ENCODE measurements around the gene PNPLA2. TPM values are rescaled to one million over a fixed set of nuclear protein-coding genes. Genes with fewer than 3 reads are reported as not detected.
A peak's percentile ranks its signal among the peaks of the same experiment; 100 is the strongest.

PNPLA2 gene
- total RNA-seq, 6 experiments from 2014 or later, result 33.2 to 97.1 (median 69.6) TPM

GRCh38 chr11:789943-790342, 28.8 kb upstream of the PNPLA2 start, which contains the start of gene CEND1:
Gene CEND1 (minus strand): TSS chr11:790090. CDS start chr11:788576, 1,514 bp downstream.
- TF ChIP-seq CTCF (IDR thresholded peaks at IDR 0.05) (no peak), POLR2A (IDR thresholded peaks at IDR 0.05) (no peak)
- intact Hi-C loops (cut with DNase I), result no loop called here
- DNase-seq (no peak), ATAC-seq (peak; percentile 7 to 38 (median 26))
- peaks cover 0 to 5% (median 0%) of the 10 kb centered on the region in 4 donors for H3K36me3 ChIP-seq
- H3K4me3 ChIP-seq, result no peak within 1 kb of the TSS
- peaks cover 0 to 11% (median 0%) of the 10 kb centered on the region in 4 donors for H3K4me1 ChIP-seq
- H3K9me3 ChIP-seq, result no peaks in the 10 kb centered on the region
- H3K27me3 ChIP-seq, result no peaks in the 10 kb centered on the region
- no peak within 1 kb of the TSS for H3K27ac ChIP-seq
- WGBS (ENCODE audit: insufficient coverage, low coverage, low lambda C conversion rate, missing lambda C conversion rate), result 10% methylated on average over 2 of the region's 44 CpGs

GRCh38 chr11:790721-791564, 27.8 kb upstream of the PNPLA2 start:
- ATAC-seq (peak; percentile 4 to 29 (median 17)), DNase-seq (no peak)

GRCh38 chr11:791658-792534, 26.8 kb upstream of the PNPLA2 start:
- DNase-seq (peak in 1 of 3 donors; percentile 54), ATAC-seq (no peak)
- Histone ChIP-seq H3K27me3 (no peaks in the 10 kb centered on the region), H3K9me3 (no peaks in the 10 kb centered on the region), H3K4me3 (no peak overlapping the region), H3K36me3 (peaks cover 0 to 5% (median 0%) of the 10 kb centered on the region in 4 donors), H3K4me1 (peaks cover 0 to 18% (median 6%) of the 10 kb centered on the region in 4 donors), H3K27ac (no peak overlapping the region)
- intact Hi-C loops (cut with DNase I), result no loop called here
- TF ChIP-seq POLR2A (IDR thresholded peaks at IDR 0.05) (no peak), CTCF (IDR thresholded peaks at IDR 0.05) (no peak)
- 84% methylated on average over 7 of the region's 49 CpGs for WGBS (ENCODE audit: insufficient coverage, low coverage, low lambda C conversion rate, missing lambda C conversion rate)

More at GRCh38 chr11:790721-791564, 27.8 kb upstream of the PNPLA2 start:
- 52% methylated on average over 6 of the region's 18 CpGs for whole genome bisulfite sequencing (ENCODE audit: insufficient coverage, low coverage, low lambda C conversion rate, missing lambda C conversion rate)
- Histone ChIP-seq H3K4me3 (no peak overlapping the region), H3K9me3 (no peaks in the 10 kb centered on the region), H3K4me1 (peaks cover 0 to 12% (median 0%) of the 10 kb centered on the region in 4 donors), H3K27ac (no peak overlapping the region), H3K27me3 (no peaks in the 10 kb centered on the region), H3K36me3 (peaks cover 0 to 5% (median 0%) of the 10 kb centered on the region in 4 donors)
- no peak for TF ChIP-seq CTCF (IDR thresholded peaks at IDR 0.05)
- TF ChIP-seq POLR2A (IDR thresholded peaks at IDR 0.05), result no peak
- intact Hi-C loops (cut with DNase I), result no loop called here

- Histone ChIP-seq H3K27me3 (no peaks in the 10 kb centered on the region), H3K36me3 (peaks cover 0 to 5% (median 0%) of the 10 kb centered on the region in 4 donors), H3K27ac (no peak overlapping the region), H3K9me3 (no peaks in the 10 kb centered on the region), H3K4me3 (no peak overlapping the region), H3K4me1 (peaks cover 0 to 24% (median 10%) of the 10 kb centered on the region in 4 donors)
- TF ChIP-seq POLR2A (IDR thresholded peaks at IDR 0.05), result no peak
- no peak for TF ChIP-seq CTCF (IDR thresholded peaks at IDR 0.05)
- intact Hi-C loops (cut with DNase I), result no loop called here
- WGBS (ENCODE audit: insufficient coverage, low coverage, low lambda C conversion rate, missing lambda C conversion rate), result no CpG with 5 or more reads among the region's 15 CpGs
- no peak for DNase-seq
- no peak for ATAC-seq
Observed at GRCh38 chr11:792535-792821, 26.2 kb upstream of the PNPLA2 start.
